DOHH2 (cell line): ENCODE results near the gene WAS.

Experiments used
- EZH2phosphoT487 ChIP-seq: fragments of 200-600 bp; sonication (generic); IDR thresholded peaks from 2 replicates; pipeline ENCODE4 v1.6.1; 2017; ENCODE audit warnings: borderline replicate concordance, mild to moderate bottlenecking, antibody characterized with exemption, low read length, moderate library complexity, mixed read lengths
- TF ChIP-seq, protein P1 (sequence below): fragments of 200-600 bp; sonication (generic); IDR thresholded peaks from one replicate; pipeline ENCODE4 v1.5.1; 2014; ENCODE audit warnings: antibody characterized with exemption, mild to moderate bottlenecking, low read depth, low read length; ENCODE audit not compliant: poor library complexity, severe bottlenecking

DNA sequence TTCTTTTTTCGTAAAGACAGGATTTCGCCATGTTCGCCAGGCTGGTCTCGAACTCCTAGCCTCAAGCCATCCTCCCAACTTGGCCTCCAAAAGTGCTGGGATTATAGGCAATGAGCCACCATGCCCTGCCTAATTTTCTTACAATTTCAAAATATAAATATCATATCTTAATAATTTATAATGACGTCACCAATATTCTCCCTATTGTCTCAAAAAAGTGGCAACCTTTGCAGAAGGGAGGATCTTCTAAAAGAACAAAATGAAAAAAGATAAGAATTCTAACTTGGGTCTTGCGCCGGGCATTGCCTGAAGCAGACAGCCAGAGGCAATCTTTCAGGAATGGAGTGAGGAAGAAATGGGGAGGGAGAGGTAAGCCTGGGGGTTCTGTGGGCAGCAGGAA is 37.9 kb upstream of the WAS start:
- TF ChIP-seq, protein P1, sequence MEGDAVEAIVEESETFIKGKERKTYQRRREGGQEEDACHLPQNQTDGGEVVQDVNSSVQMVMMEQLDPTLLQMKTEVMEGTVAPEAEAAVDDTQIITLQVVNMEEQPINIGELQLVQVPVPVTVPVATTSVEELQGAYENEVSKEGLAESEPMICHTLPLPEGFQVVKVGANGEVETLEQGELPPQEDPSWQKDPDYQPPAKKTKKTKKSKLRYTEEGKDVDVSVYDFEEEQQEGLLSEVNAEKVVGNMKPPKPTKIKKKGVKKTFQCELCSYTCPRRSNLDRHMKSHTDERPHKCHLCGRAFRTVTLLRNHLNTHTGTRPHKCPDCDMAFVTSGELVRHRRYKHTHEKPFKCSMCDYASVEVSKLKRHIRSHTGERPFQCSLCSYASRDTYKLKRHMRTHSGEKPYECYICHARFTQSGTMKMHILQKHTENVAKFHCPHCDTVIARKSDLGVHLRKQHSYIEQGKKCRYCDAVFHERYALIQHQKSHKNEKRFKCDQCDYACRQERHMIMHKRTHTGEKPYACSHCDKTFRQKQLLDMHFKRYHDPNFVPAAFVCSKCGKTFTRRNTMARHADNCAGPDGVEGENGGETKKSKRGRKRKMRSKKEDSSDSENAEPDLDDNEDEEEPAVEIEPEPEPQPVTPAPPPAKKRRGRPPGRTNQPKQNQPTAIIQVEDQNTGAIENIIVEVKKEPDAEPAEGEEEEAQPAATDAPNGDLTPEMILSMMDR, result no peak
- no peak for TF ChIP-seq EZH2phosphoT487
